Epithelial cell of proximal tubule (primary cell): Measurements from ENCODE around the gene CAMKK1. TPM values are rescaled to one million over a fixed set of nuclear protein-coding genes. Genes with fewer than 3 reads are reported as not detected.

Experiments
- DNase-seq: peaks from one replicate; pipeline ENCODE4 v3.0.0-alpha.2; 2011; ENCODE audit warnings: low read depth
- H3K4me3 ChIP-seq: 2 replicates; pipeline ENCODE4 v1.5.1; 2011; ENCODE audit warnings: low read depth, mild to moderate bottlenecking, low read length
- CTCF ChIP-seq: conservative IDR thresholded peaks from 2 replicates; pipeline ENCODE4 v1.5.1; 2012; ENCODE audit warnings: low read depth, mild to moderate bottlenecking, low read length
- total RNA-seq: library from RNA; depleted of rRNA; stranded (reverse); fragments of >200 nt; gene quantifications from 2 replicates; pipeline ENCODE4 v1.2.3, GENCODE V29; 2015

CAMKK1 gene
- total RNA-seq, 1 donor from 2014 or later = 7.1 TPM

- H3K4me3 ChIP-seq = no peak overlapping the region
- DNase-seq = no peak
- TF ChIP-seq CTCF = no peak
Measured at GRCh38 chr17:3904501-3904900, 11.6 kb upstream of the CAMKK1 start.

- H3K4me3 ChIP-seq = no peak overlapping the region
- TF ChIP-seq CTCF = no peak
Measured at GRCh38 chr17:3903881-3904290, 11.0 kb upstream of the CAMKK1 start.

GRCh38 chr17:3903051-3903825 is 10.4 kb upstream of the CAMKK1 start:
- no peak for TF ChIP-seq CTCF
- H3K4me3 ChIP-seq = no peak overlapping the region
- DNase-seq = no peak

More at GRCh38 chr17:3903881-3904290, 11.0 kb upstream of the CAMKK1 start:
- no peak for DNase-seq

GRCh38 chr17:3900646-3901045 is 7.8 kb upstream of the CAMKK1 start:
- TF ChIP-seq CTCF = no peak
- no peak overlapping the region for H3K4me3 ChIP-seq
- DNase-seq = no peak

- H3K4me3 ChIP-seq = no peak overlapping the region
- TF ChIP-seq CTCF = no peak
- DNase-seq = no peak
Measured at GRCh38 chr17:3897731-3898130, 4.9 kb upstream of the CAMKK1 start.

- no peak overlapping the region for H3K4me3 ChIP-seq
- no peak for TF ChIP-seq CTCF
- DNase-seq = no peak
Measured at GRCh38 chr17:3896968-3897235, 4.0 kb upstream of the CAMKK1 start.

GRCh38 chr17:3896108-3896967 is 3.5 kb upstream of the CAMKK1 start:
- TF ChIP-seq CTCF = no peak
- DNase-seq = no peak
- H3K4me3 ChIP-seq = no peak overlapping the region
